Neuronal stem cell (in vitro differentiated cells): ENCODE results near the gene NECAB2.

Experiments
- DNase-seq: peaks from one replicate; pipeline ENCODE4 v3.0.0-alpha.2; 2013; ENCODE audit warnings: low spot score
- H2AFZ ChIP-seq: one replicate; pipeline ENCODE4 v1.6.1; 2013; ENCODE audit warnings: mild to moderate bottlenecking, low read length, inconsistent platforms
- H2AK5ac ChIP-seq: 2 replicates; pipeline ENCODE4 v1.6.1; 2013; ENCODE audit warnings: low read depth, mild to moderate bottlenecking, inconsistent platforms, low read length, moderate library complexity, mixed read lengths
- H2BK120ac ChIP-seq: 2 replicates; pipeline ENCODE4 v1.6.1; 2013; ENCODE audit warnings: low read depth, mild to moderate bottlenecking, inconsistent platforms, low read length, moderate library complexity, mixed read lengths
- H2BK12ac ChIP-seq: one replicate; pipeline ENCODE4 v1.6.1; 2013; ENCODE audit warnings: low read length, inconsistent platforms
- H2BK15ac ChIP-seq: 2 replicates; pipeline ENCODE4 v1.6.1; 2013; ENCODE audit warnings: mild to moderate bottlenecking, low read length, inconsistent platforms, mixed read lengths
- H2BK5ac ChIP-seq: one replicate; pipeline ENCODE4 v1.6.1; 2013; ENCODE audit warnings: inconsistent platforms, mild to moderate bottlenecking, low read length, moderate library complexity
- H3K14ac ChIP-seq: one replicate; pipeline ENCODE4 v1.6.1; 2013; ENCODE audit warnings: low read length, inconsistent platforms
- H3K18ac ChIP-seq: 2 replicates; pipeline ENCODE4 v1.6.1; 2013; ENCODE audit warnings: low read length, inconsistent platforms
- H3K23ac ChIP-seq: 2 replicates; pipeline ENCODE4 v1.6.1; 2013; ENCODE audit warnings: low read depth, mild to moderate bottlenecking, mixed read lengths, low read length, inconsistent platforms; ENCODE audit not compliant: poor library complexity
- H3K27ac ChIP-seq: replicated peaks from 3 replicates; pipeline ENCODE4 v1.5.1; 2013; ENCODE audit warnings: low read length, inconsistent platforms
- H3K27me3 ChIP-seq, 3 experiments: 2 replicates each; pipeline ENCODE4 v1.6.1; 2013; ENCODE audit warnings: low read length in 3 of 3, mild to moderate bottlenecking in 2 of 3, inconsistent platforms in 1 of 3, low read depth in 1 of 3, mixed read lengths in 1 of 3, moderate library complexity in 1 of 3; ENCODE audit not compliant: control insufficient read depth in 3 of 3, insufficient read depth in 3 of 3
- H3K36me3 ChIP-seq, 2 donors: replicated peaks in 1 of 2; 2 replicates each; pipeline ENCODE4 v1.6.1; 2013; ENCODE audit warnings: low read length in 2 of 2; ENCODE audit not compliant: control insufficient read depth in 2 of 2, insufficient read depth in 2 of 2
- H3K4ac ChIP-seq: 2 replicates; pipeline ENCODE4 v1.6.1; 2013; ENCODE audit warnings: inconsistent platforms, mild to moderate bottlenecking, low read length, moderate library complexity
- H3K4me1 ChIP-seq, 2 donors: 1 replicate in 1 of 2; 2 replicates in 1 of 2; pipeline ENCODE4 v1.6.1; 2013; ENCODE audit warnings: low read length in 2 of 2, low read depth in 1 of 2; ENCODE audit not compliant: control insufficient read depth in 2 of 2, insufficient read depth in 1 of 2
- H3K4me2 ChIP-seq: one replicate; pipeline ENCODE4 v1.6.1; 2013; ENCODE audit warnings: mild to moderate bottlenecking, low read length, inconsistent platforms; ENCODE audit not compliant: insufficient read depth, poor library complexity, severe bottlenecking
- H3K4me3 ChIP-seq, 2 donors: 2 replicates each; pipeline ENCODE4 v1.5.1; 2013; ENCODE audit warnings: low read length in 2 of 2, mild to moderate bottlenecking in 2 of 2, inconsistent platforms in 1 of 2, moderate library complexity in 1 of 2
- H3K79me1 ChIP-seq: one replicate; pipeline ENCODE4 v1.6.1; 2013; ENCODE audit warnings: low read depth, mild to moderate bottlenecking, inconsistent platforms, low read length, moderate library complexity
- H3K9ac ChIP-seq: one replicate; pipeline ENCODE4 v1.6.1; 2013; ENCODE audit warnings: mild to moderate bottlenecking, low read depth, low read length, inconsistent platforms; ENCODE audit not compliant: poor library complexity
- H3K9me3 ChIP-seq, 2 donors: replicated peaks in 1 of 2; 2 replicates each; pipeline versions ENCODE3 to v1.6.1; 2013; ENCODE audit warnings: low read length in 2 of 2, mild to moderate bottlenecking in 2 of 2, inconsistent platforms in 1 of 2, low read depth in 1 of 2, mixed read lengths in 1 of 2, moderate library complexity in 1 of 2; ENCODE audit not compliant: control insufficient read depth in 2 of 2, insufficient read depth in 1 of 2
- H4K8ac ChIP-seq: one replicate; pipeline ENCODE4 v1.6.1; 2013; ENCODE audit warnings: low read depth, mild to moderate bottlenecking, inconsistent platforms, low read length, moderate library complexity
- H4K91ac ChIP-seq: one replicate; pipeline ENCODE4 v1.6.1; 2013; ENCODE audit warnings: low read length, low read depth, mild to moderate bottlenecking, inconsistent platforms; ENCODE audit not compliant: poor library complexity
- WGBS, 2 donors: extraction: QIAGEN DNeasy Blood & Tissue Kit; methylation state at CpG; one replicate each; pipeline ENCODE4 v1.1.7; 2013; ENCODE audit warnings: missing lambda C conversion rate in 2 of 2, mixed read lengths in 1 of 2; ENCODE audit not compliant: insufficient read length in 2 of 2, insufficient replicate concordance in 1 of 2; ENCODE audit errors: extremely low coverage in 2 of 2; 5-methylcytosine and 5-hydroxymethylcytosine counted together

Gene NECAB2

GRCh38 chr16:83934684-83934977 is 33.4 kb upstream of the NECAB2 start:
- H3K9ac ChIP-seq = no peak overlapping the region
- no peak for DNase-seq
- H3K4me1 ChIP-seq = no peaks in the 10 kb centered on the region
- H4K8ac ChIP-seq = no peak overlapping the region
- H3K27me3 ChIP-seq = no peaks in the 10 kb centered on the region
- no peak overlapping the region for H3K18ac ChIP-seq
- WGBS, 2 donors = no CpG with 5 or more reads among the region's 12 CpGs
- H3K4me2 ChIP-seq = no peak overlapping the region
- H3K4me3 ChIP-seq = no peak overlapping the region
- no peak overlapping the region for H2BK5ac ChIP-seq
- H2BK15ac ChIP-seq = no peak overlapping the region
- H2BK120ac ChIP-seq = no peak overlapping the region
- H2BK12ac ChIP-seq = no peak overlapping the region
- H2AFZ ChIP-seq = no peak overlapping the region
- no peak overlapping the region for H3K4ac ChIP-seq
- no peak overlapping the region for H4K91ac ChIP-seq
- H3K27ac ChIP-seq = no peak overlapping the region
- H2AK5ac ChIP-seq = no peak overlapping the region
- H3K14ac ChIP-seq = no peak overlapping the region
- H3K23ac ChIP-seq = no peak overlapping the region
- no peaks in the 10 kb centered on the region for H3K36me3 ChIP-seq
- H3K9me3 ChIP-seq = peaks cover 0 to 4% of the 10 kb centered on the region in 2 donors
- H3K79me1 ChIP-seq = peaks cover 4% of the 10 kb centered on the region

- peak overlapping the region; percentile 60 for H3K18ac ChIP-seq
- WGBS, 2 donors = no CpG with 5 or more reads among the region's 30 CpGs
- no peak overlapping the region for H2BK120ac ChIP-seq
- H3K4me3 ChIP-seq = no peak overlapping the region
- H3K36me3 ChIP-seq = no peaks in the 10 kb centered on the region
- H3K27me3 ChIP-seq = peaks cover 0 to 1% (median 0%) of the 10 kb centered on the region in 3 experiments
- no peak overlapping the region for H4K8ac ChIP-seq
- H4K91ac ChIP-seq = no peak overlapping the region
- H3K23ac ChIP-seq = peak overlapping the region; percentile 56
- peak overlapping the region; percentile 77 for H2AK5ac ChIP-seq
- H2BK12ac ChIP-seq = no peak overlapping the region
- H3K4me2 ChIP-seq = no peak overlapping the region
- no peak overlapping the region for H3K9ac ChIP-seq
- H2BK5ac ChIP-seq = no peak overlapping the region
- DNase-seq = no peak
- no peaks in the 10 kb centered on the region for H3K4me1 ChIP-seq
- H2AFZ ChIP-seq = no peak overlapping the region
- H2BK15ac ChIP-seq = peak overlapping the region; percentile 18
- H3K9me3 ChIP-seq = peaks cover 0 to 4% of the 10 kb centered on the region in 2 donors
- H3K14ac ChIP-seq = peak overlapping the region; percentile 49
- peaks cover 4% of the 10 kb centered on the region for H3K79me1 ChIP-seq
- no peak overlapping the region for H3K27ac ChIP-seq
- H3K4ac ChIP-seq = no peak overlapping the region
Observed at GRCh38 chr16:83935005-83935857, 32.8 kb upstream of the NECAB2 start.

- DNase-seq = no peak
- Histone ChIP-seq H4K8ac (no peak overlapping the region), H2BK12ac (no peak overlapping the region), H3K23ac (peak overlapping the region; percentile 56), H2BK5ac (no peak overlapping the region), H2BK15ac (peak overlapping the region; percentile 18), H3K4me2 (no peak overlapping the region), H2AK5ac (peak overlapping the region; percentile 77), H3K18ac (peak overlapping the region; percentile 21), H3K14ac (no peak overlapping the region), H3K27me3 (peaks cover 0 to 2% (median 0%) of the 10 kb centered on the region in 3 experiments), H4K91ac (no peak overlapping the region), H3K79me1 (peaks cover 4% of the 10 kb centered on the region), H3K9me3 (peaks cover 0 to 4% of the 10 kb centered on the region in 2 donors), H3K4me3 (no peak overlapping the region), H2AFZ (no peak overlapping the region), H2BK120ac (no peak overlapping the region), H3K36me3 (no peaks in the 10 kb centered on the region), H3K4me1 (peaks cover 0 to 2% of the 10 kb centered on the region in 2 donors), H3K4ac (no peak overlapping the region), H3K9ac (no peak overlapping the region), H3K27ac (no peak overlapping the region)
- WGBS, 2 donors = no CpG with 5 or more reads among the region's 10 CpGs
Observed at GRCh38 chr16:83935858-83936255, 32.2 kb upstream of the NECAB2 start.

GRCh38 chr16:83936581-83937165 is 31.4 kb upstream of the NECAB2 start:
- no peaks in the 10 kb centered on the region for H3K36me3 ChIP-seq
- H3K4ac ChIP-seq = no peak overlapping the region
- H2BK12ac ChIP-seq = no peak overlapping the region
- H3K18ac ChIP-seq = no peak overlapping the region
- peaks cover 4% of the 10 kb centered on the region for H3K79me1 ChIP-seq
- H4K91ac ChIP-seq = no peak overlapping the region
- peaks cover 0 to 2% (median 0%) of the 10 kb centered on the region in 3 experiments for H3K27me3 ChIP-seq
- no peak overlapping the region for H3K23ac ChIP-seq
- no peak overlapping the region for H2BK120ac ChIP-seq
- no peak overlapping the region for H2AK5ac ChIP-seq
- no peak overlapping the region for H2AFZ ChIP-seq
- no peak overlapping the region for H3K4me3 ChIP-seq
- no peak overlapping the region for H3K9ac ChIP-seq
- no peak overlapping the region for H3K4me2 ChIP-seq
- no peak overlapping the region for H2BK5ac ChIP-seq
- H3K9me3 ChIP-seq = peaks cover 0 to 4% of the 10 kb centered on the region in 2 donors
- H3K14ac ChIP-seq = no peak overlapping the region
- H3K4me1 ChIP-seq = peaks cover 0 to 2% of the 10 kb centered on the region in 2 donors
- H4K8ac ChIP-seq = no peak overlapping the region
- H2BK15ac ChIP-seq = no peak overlapping the region
- no CpG with 5 or more reads among the region's 19 CpGs for WGBS, 2 donors
- no peak overlapping the region for H3K27ac ChIP-seq
- no peak for DNase-seq
